Stimulated activated CD4-positive, alpha-beta T cell treated with anti-CD3 and anti-CD28 coated beads, Interleukin-4, amount 100 ng/mL, for 24 hours (primary cell): Measurements from ENCODE around the gene FAXC.

ENCODE experiments used
- DNase-seq: peaks from one replicate; pipeline ENCODE4 v3.0.0-alpha.2; 2020

Gene FAXC

DNA sequence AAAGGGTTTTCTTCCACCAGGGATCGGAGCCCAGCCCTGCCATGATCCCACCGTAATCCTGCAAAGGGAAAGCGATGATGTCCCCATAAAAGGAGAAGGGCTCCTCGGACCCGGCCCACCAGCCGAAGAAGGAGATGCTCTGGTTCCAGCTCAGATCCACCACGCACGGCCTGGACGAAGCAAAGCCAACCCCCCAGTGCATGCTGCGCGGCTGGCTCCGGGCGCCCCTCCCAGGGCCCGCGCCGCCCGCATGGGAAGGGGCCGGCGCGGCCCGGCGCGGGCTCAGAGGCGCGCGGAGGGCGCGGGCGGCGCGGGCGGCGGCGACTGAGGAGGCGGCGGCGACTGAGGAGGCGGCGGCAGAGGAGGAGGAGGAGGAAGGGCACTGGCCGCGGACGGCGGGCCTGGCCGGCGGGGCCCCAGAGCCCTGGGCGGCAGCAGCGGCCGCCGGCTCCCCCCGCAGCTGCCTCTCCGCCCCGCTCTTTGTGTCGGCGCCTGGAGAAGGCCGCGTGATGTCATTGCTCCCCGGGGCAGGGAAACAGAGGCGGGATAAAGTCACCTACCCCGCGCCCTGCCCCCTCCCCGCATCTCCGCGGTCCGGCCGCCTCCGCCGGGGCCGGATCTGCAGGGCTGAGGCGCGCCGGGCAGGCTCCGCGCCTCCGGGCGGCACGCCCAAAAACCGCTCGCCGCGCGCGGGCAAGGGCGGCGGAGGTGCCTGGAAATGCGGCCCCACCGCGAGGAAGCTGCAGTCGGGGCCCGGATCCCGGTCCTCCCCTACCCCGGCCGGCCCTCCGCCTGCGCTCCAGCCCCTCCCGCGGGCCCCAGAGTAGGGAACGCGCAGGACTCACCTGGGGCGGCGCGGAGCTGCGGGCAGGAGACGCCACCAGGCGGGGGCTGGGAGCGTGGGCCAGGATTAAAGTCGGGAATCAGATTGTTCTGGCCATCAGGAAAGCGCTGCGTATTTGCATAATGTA is at the start of gene FAXC:
TSS of gene FAXC (minus strand) at position 504 of the 971 bp plus-strand sequence. CDS start at position 202, 302 bp downstream.
- DNase-seq: no peak

DNA sequence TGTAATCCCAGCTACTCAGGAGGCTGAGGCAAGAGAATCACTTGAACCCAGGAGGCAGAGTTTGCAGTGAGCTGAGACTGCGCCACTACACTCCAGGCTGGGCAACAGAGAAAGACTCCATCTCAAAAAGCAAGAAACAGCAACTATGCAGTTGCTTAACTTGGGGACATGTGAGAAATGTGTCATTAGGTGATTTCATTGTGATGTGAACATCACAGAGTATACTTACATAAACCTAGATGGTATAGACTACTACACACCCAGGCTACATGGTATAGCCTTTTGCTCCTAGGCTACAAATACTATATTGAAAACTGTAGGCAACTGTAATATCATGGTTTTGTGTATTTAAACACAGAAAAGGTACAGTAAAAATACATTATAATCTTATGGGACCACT is 47.8 kb upstream of the FAXC start:
- no peak for DNase-seq

DNA sequence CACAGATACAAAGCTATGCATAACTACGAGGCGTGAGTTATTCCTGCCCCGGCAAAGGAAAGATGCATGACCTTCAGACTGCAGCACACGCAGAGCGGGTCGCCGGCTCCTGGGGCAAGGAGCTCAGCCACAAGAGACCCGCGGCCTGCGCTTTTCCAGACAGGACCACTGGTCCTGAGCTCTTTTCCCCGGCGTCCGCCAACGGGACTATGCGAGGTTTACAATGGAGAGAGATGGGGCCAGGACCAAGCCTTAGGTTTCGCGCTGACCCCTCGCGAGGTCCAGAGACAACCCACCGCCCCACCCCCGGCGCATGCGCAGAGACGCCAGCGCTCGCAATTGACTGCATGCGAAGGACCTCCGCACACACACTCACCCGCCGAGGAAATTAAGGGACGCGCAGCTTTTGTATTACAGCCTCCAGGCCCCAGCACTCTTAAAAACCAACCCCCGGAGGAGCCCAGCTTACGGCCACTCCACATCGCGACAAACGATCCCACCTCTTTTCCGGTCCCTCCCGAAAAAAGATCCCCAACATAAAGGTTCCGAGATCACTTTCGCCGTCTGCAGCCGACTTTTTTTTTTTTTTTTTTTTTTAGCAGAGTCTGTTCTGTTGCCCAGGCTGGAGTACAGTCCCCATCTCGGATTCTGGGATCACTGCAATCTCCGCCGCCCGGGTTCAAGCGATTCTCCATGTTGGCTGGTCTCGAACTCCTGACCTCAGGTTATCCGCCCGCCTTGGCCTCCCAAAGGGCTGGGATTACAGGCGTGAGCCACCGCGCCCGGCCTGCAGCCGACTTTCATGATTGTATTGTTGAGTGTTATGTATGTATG is 44.4 kb upstream of the FAXC start, which contains the start of gene COQ3:
TSS of gene COQ3 (minus strand) at position 498 of the 834 bp plus-strand sequence. CDS start at position 482, 16 bp downstream.
- peak; percentile 71 for DNase-seq

DNA sequence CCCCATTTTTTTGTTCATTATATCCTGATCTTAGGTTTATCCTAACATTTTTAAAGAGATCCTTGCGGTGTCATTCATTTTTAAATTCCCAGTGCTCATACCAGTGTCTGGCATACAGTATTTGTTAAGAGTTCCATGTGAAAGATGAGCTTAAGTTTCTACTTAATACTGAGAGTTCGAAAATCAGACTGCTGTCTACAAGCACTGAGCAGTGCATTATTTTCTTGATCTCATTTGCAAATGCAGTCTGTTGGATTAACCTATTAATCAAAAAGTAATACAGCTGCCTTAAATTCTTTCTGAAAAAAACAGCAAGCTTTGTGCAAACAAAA is 43.9 kb upstream of the FAXC start:
- DNase-seq: no peak

DNA sequence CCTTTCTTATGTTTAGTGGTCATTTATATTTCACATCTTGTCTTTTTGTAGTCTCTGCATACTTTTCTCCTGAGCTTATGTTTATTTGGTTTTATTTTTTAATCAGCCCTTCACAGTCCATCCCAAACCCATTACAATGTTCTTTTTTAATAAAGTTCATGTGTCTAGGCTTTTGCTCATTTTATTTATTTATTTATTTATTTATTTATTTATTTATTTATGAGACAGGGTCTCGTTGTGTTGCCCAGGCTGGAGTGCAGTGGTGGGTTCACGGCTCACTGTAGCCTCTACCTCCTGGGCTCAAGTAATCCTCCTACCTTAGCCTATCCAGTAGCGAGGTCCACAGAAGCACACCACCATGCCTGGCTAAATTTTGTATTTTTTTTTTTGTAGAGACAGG is 41.4 kb upstream of the FAXC start:
- no peak for DNase-seq

DNA sequence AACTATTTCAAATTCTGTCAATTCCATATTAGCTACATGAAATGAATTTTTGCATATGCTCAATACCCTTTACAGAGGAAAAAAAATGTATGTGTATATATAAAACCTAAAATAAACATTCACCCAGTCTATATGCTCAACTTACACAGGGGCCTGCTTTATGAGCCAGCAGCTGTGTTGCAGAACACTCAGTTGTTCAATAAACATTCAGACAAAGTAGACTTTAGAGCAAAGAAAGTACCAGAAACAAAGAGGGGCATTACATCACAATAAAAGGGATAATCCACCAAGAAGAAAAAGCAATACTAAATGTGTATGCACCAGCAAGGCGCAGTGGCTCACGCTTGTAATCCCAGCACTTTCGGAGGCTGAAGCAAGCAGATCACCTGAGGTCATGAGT is 35.0 kb upstream of the FAXC start:
- no peak for DNase-seq

DNA sequence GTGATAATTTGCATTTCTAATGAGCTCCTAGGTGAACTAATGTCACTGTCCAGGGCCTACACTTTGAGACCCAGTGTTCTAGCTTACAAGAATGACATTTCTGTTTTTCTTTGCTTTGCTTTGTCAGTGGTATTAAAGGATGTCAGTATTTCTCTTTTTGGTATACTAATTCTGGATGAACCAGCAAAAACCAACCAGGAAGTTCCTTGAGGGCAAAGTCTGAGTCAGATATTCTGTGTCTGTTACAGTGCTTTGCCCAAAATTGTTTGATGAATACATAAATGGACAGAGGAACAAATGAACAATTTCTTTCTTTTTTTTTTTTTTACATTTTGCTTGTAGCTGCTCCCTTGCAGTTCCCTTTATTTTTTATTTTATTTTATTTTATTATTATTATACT is 29.2 kb upstream of the FAXC start:
- DNase-seq: no peak

DNA sequence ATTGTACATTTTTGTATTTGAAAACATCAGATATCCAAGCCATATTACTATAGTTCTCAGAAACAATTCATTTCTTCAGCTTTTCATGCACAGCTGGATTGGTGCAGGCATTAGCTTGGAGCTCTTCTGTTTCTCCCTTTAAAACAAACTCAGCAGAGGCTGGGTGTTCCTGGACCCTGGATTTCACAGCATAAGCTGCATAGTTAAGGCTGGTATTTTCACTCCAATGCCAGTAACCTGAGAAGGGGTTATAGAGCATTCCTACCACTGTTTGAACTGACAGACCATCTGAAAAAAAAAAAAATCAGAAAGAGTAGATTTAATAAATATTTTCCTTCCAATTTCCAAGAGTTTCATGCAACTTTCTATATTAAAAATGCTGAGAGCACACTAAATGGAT is 20.1 kb upstream of the FAXC start:
- DNase-seq: no peak

DNA sequence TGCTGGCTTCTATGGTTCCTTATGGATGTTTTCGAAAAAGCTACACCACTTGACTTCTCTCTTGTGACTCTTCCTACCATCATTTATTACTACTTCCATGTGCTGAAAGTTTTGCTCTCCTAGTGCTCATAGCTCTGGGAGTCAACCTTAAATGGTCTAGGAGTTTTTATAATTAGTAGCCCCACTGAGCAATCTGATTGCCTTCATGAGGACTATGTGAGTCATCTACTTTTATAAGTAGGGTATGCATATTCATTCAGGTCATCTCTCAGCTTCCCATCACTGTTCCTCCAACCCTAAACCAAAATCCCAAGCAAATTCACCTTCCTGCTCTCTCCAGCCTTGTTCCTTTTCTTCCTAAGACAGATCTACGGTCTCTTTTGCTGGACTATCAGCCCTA is 17.4 kb upstream of the FAXC start:
- no peak for DNase-seq

DNA sequence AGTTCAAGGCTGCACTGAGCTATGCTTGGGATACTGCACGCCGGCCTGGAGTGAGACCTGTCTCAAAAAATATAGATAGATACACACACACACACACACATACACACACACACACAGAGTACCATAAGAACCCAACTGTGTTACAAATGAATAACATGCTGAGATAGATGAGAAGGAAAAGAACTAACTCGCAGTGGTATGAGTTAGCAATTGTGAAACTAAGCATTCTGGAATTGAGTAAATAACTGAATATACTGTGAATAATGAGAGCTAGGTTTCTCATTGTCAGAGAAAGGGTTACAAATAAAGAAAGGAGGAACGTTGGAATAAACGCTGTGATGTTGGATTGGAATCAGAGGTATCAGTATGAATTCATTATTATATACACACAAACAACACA is 14.6 kb upstream of the FAXC start:
- no peak for DNase-seq

DNA sequence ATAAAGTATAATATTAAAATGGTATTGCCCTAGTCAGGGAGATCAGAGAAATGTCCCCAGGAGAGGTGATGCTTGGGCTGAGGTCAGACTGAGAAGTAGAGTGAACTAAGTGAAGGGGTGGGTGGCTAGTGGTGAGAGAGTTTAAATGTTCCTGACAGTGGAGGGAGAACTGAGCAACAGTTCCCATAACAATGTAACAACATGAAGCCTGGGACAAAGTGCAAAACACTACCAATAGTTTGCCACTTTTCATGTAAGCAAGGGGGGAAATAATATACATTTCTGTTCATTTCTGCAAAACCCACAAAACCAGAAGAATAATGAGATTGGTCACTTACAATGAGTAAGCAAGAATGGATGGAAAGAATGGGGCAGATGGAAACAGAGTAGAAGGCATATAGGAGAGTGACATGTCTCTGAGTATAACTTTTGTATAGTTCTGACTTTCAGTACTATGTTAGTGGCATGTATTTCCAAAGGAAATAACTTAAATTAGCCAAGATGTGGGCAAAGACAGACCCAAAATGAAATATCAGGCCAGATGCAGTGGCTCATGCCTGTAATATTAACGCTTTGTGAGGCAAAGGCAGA is 13.3 kb upstream of the FAXC start:
- DNase-seq: no peak

DNA sequence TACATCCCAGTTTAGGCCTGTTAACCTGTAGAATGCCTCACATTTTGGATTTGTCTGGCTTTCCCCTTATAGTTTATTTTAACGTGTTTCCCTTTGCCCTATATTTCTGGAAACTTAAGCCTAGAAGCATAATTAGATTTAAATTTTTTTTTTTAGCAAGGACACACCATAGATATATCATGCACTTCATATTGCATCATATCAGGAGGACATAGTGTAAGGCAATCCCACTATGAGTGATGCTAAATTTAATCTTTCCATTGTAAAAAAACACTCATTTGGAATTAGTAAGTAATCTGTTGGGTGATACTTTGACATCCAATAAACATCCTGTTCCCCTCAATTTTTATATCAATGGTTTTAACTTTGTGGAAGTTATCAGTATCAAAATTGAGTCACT is 10.3 kb upstream of the FAXC start:
- DNase-seq: no peak

DNA sequence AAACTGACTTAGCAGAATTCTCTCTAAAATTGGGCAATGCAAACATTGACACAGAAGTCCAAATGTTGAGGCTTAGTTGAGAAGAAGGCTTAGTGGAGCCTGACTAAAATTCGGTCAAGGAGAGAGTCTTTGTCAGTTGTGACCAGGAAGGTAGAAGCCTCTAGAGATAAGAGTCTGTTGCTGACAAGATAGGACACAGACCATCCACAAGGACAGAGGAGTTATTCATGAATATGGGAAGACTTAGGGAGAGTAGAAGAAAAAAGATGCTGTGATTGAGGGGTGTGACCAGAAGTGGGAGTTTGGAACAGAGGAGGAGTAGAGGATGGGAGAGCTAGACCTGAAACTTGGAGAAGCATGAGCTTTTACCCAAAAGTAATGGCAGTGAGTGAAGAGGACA is 7.2 kb upstream of the FAXC start:
- DNase-seq: no peak

DNA sequence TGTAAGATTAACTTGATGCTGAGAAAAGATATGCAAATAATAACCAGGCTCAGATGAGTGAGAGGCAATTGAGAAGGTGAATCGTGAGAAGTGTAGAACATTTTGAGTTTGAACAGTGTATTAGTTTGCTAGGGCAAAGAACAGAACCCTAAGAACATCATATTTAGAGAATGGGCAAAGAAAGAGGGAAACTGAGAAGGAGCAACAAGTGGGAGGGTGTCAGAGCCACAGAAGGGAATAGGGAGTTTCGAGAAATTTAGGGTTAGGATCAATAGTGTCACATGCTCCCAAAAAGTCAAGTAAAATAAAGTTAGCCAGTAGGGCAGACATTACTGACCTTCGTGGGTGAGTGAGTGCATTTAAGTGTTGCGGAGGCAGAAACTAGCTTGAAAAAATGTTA is 5.5 kb upstream of the FAXC start:
- no peak for DNase-seq

DNA sequence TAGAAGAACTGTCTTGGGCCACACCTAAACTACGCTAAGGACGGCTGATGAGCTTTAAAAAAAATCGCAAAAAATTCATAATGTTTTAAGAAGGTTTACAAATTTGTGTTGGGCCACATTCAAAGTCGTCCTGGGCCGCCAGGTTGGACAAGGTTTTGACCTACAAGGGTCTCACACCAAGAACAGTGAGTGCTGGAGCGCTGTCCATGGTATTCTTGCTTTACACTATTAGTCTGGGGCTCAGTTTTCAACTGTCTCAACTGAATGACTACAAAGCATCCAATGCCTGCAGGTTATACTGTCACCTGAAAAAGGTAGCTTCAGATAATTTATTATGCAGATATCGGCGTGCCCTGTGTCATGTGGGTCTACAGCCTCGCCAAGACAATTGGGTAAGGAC is 3.7 kb upstream of the FAXC start:
- DNase-seq: no peak

DNA sequence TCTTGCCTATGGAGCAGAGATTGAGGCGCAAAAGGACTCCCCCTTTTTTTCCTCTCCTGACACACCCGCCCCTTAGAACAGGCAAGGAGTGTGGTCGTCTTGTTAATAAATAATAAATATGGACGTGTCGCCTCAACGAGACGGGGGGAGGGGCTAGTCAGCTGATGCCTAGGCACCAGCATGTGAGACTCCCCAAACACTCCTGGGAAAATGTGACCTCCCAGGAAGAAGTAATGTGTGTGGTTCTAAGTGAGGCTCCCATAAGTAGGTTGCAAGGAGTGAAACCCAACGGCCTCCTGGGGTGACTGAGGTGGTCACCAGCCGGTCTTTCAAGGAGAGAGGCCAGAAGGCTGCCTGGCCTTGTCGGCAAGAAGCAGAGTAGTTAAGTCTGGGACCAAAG is 1.1 kb upstream of the FAXC start:
- DNase-seq: no peak

DNA sequence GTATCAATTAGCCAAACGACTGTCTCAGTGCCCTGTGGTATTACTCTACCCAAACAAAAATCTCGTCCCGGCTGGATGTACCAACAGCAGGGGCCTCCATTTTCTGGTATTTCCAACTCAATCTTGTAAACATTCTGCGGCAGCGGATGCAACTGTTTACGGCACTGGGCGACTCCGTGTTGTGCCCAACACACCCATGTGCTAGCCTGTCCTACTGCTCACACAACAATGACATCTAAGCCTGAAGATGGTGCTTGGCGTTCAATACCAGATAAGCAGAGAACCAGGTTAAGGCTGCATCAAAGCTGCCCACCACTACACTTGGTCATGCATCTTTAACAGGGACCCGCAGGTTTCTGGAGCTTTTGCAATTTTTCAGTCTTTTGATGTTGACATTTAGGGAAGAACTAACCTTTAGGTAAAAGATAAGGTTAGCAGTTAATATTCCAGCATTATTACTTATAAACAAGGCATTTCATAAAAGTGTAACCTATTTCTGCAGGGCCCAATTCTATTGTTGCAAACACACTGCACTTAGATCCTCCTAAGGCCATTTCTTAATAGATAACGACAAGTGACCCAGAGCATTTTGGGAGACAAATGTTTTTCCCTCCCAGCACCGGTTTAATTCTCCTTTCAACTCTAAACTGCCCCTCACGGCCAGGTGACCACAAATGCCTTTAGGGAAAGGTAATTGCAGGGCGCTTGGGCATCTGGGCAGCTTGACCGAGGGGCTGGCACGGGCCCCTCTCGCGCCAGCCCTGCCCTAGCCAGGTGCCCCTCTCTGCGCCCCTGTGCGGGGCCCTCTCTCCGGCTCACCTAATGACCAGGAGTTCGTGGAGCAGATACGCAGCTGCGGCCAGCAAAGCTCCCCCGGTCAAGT is 945 bp downstream of the FAXC start:
- DNase-seq: no peak

DNA sequence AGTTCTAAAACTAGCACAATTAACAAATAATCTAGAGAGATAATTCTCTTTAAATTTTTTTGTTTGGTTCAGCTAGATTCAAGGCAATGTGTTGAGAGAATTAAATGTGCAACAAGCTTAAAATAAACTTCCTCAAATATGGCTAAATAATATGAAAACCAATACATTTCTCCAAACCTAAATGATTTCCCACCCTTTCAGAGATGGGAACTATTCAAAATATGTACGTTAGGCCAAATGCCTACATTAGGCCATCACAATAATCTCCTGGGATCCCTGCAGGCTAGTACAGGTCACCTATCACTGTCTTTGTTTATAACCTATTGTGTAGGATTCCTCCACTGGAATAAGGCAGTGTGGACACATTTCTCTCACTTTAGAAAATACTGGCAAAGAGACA is 1.7 kb downstream of the FAXC start:
- DNase-seq: no peak

DNA sequence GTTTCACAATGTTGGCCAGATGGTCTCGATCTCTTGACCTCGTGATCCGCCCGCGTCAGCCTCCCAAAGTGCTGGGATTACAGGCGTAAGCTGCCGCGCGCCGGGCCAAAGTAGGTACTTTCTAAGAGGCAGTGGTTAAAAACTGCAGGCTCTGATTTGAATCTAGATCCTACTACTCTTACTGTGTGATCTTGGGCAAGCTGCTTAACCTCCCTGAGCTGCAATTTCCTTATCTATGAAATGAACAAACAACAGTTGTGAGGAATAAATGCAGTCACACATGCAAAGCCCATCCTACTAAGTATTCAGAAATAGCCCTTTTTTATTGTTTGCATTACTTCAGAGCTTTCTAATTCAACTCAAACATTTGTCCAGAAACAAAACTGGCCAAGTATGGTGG is 2.9 kb downstream of the FAXC start:
- DNase-seq: no peak

DNA sequence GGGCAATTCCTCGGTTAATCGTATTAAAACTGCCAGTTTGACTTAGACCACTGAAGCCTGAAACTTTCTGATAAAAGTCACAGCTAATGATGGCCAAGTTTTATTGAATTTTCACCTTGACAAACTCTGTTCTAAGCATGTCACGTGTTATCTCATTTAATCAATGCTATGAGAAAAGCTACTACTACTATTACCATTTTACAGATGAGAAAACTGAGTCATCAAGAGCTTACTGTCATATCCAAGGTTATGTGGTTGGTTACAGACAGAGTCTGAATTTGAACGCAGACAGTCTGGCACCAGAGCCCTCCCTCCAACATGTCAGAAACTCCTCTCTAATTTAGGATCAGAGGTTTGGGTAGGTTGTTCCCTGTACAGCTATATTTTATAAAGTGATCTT is 4.3 kb downstream of the FAXC start:
- DNase-seq: no peak

DNA sequence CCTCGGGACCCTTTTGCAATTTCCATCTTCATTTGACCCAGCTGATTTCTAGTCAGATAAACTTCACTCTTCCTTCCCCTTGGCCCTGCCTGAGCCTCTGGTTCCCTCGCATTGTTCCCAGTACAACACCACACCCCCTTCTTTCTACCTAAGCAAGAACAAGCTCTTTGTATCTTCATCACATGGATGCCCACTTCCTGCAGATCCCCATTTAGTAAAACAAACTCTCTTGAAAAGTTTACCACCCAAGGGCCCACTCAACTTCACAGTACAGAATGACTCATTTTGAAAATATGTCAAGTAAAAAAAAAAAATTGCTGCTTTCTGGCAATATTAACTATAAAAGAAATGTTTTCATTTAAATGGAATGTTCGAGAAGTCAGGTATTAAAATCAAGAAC is 5.2 kb downstream of the FAXC start:
- no peak for DNase-seq

DNA sequence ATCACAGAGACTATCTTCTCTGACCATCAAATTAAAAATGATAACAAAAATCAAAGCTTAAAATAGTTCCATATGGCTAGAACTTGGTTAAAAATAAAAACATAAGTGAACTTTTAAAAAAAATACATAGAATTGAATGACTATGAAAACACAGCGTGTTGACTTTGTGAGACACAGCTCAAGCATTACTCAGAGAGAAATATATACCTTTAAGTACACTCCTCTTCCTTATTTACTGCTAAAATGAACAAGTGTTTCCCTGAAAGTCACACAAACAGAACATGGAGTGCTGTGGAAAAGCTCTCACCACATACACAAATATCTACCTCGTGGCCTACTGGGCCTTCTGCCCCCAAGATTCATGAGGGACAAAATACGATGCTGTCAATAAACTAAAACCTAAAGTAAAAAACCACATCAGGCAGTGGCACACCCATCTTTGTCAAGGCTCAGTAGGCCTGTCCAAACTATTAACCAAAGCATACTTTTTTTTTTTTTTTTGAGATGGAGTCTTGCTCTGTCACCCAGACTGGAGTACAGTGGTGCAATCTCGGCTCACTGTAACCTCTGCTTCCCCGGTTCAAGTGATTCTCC is 7.5 kb downstream of the FAXC start:
- no peak for DNase-seq
